Central memory CD4-positive, alpha-beta T cell (primary cell): ENCODE measurements around the gene FMNL2.

ENCODE experiments used
- DNase-seq: peaks from one replicate; pipeline ENCODE4 v3.0.0; 2022

The FMNL2 gene

DNA sequence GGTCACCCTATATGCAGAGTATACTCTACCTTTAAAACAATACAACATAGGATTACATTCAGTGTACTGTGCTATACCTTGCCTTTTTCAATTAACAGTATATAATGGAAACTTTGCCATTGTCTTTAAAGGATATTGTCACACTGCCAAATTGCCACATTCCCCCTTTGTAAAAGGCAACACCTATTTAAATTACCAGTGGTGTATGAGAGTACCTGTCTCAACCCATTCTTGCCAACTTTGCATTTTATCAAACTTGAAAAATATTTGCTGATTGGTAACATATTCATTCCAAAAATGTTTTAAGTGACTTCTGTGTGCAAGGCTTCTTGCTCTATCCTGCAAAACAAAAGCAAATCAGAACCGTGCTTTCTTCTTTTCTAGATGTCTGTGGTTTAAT, 92.9 kb downstream of the FMNL2 start:
- no peak for DNase-seq

DNA sequence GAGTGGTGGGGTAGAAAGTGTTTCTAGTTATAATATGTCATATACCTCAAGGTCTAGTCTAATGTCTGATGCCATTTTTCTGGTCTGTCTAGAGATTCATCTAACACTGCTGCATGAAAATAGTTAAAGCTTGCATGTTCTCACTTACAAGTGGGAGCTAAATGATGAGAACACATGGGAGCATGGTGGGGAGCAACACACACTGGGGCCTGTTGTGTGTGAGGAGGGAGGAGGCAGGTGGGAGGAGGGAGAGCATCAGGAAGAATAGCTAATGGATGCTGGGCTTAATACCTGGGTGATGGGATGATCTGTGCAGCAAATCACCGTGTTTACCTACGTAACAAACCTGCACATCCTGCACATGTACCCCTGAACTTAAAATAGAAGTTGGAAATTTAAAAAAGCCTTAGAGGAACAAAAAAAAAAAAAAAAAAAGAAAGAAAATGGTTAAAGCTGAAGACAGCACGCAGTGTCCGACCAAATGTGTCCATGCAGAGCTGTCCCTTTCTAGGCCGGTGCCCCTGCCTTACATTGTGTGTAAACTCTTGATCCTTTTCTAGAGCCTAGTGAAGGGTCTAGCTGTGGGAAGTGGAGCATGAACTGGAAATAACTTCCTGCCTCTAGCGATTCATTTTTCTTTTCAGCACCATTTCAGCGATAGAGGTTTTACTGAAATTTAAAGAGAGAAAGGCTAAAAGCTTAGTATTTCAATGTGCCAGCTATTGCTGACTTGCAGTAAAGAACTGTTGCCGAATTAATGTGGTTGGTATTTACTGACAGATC, 94.0 kb downstream of the FMNL2 start:
- no peak for DNase-seq

DNA sequence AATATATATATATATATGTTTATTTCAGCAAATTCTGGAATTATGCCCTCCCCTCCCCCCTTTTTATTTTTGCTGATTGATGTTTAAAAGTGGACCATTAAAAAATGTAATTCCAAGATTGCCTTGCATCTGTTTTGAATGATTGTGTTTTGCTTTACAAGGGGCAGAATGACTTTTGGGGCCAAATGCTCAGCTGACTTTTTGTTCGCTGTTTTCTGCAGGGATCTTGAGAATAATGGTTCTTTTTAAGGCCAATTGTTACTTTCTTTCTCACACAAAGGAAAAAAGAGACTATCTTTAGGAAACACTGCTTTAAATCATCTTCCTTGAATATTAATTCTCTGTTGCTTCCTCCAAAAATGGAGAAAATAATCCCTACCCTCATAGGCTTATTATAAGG, 95.9 kb downstream of the FMNL2 start:
- DNase-seq = no peak

DNA sequence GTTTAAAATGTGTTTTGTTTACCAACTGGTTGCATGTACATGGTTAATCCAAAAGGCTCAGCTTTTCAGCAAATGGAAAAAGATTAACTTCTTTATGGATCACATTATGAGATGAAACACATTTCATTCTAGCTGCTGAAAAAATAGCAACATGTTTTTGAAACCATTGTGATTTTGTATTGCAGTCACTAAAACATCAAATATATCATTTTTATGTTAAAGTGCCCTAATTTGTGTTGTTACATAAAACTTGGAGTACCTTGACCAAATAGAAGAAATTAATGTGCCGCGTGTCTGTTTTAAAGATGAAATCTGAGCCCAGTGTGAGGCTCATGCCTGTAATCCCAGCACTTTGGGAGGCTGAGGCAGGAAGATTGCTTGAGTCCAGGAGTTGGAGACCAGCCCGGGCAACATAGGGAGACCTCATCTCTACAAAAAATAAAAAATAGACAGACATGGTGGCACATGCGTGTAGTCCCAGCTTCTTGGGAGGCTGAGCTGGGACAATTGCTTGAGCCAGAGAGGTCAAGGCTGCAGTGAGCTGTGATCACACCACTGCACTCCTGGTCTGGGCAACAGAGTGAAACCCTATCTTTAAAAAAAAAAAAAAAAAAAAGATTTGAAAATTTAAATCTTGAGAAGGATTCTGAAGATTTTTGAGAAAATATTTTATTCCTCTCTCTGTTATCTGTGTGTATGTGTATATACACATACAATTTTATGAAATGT, 96.6 kb downstream of the FMNL2 start:
- no peak for DNase-seq

DNA sequence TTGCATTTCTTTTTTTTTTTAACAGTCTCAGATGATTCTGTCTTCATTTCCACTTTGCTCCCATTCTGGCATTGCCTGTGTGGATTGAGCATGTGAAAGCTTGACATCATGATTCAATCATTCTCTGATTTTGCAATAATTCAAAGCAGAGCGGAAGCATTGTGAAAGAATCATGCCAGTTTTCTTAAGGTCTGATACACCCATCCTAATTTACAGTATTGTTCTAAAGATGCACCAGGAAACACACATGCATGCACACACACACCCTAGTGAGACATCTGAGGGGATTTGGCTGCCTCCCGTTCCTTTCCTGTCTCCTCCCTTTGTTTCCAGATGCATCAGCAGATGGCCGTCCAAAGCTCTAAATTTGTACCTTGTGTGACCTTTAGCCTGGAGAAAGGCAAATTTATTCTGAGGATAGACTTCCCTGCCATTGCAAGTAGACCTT, 97.3 kb downstream of the FMNL2 start:
- DNase-seq = no peak

DNA sequence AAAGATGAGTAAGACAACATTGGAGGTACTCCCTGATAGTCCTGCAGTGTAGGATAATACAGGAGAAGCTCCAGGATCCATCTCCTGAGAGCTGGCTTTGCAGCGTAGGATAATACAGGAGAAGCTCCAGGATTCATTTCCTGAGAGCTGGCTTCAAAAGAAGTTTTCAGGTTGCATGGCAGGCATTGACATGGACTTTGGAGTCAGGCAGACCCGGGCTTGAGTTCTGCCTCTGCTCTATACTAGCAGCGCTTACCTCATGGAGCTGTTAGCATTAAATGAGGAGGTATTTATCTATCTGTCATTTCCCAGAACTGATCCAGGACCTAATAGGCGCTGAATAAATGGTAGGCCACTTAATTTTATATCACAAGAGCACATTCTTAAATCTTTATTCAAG, 97.8 kb downstream of the FMNL2 start:
- no peak for DNase-seq

DNA sequence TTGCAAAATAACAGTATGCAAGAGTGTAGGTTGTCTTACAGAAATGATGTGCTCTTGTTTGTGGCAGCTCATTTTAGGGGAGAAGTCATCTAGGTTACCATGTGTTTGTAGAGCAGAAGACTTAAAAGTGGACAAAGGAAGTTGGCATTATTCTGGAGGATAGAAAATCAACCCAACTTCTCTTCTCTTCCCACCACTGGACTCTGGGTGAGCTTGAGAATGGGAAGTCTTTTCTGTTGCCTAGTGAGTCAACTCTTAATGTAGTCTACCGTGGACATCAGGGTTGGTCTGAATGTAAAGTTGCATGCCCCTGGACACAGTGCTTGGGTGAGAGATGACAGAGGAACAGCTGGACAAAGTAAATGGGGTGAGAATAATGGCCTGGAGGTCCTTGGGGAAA, 98.3 kb downstream of the FMNL2 start:
- DNase-seq = no peak

DNA sequence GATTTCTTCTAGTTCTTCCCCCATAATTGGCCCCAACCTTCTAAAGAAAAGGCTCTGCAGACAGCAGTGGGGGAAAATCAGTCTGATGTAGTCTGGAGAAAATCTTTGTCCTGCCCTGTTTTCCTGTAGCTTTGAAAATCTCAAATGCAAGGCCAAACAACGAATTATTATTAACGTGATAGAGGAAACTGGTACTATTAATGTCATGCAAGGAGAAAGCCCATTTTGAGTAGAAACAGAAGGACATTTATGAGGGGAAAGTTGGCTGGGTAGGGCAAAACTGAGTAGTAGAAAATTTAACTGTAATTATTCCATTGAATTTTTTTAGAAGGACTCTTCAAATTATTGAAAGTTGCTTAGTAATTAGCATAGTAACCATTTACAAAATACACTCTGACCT, 98.8 kb downstream of the FMNL2 start:
- no peak for DNase-seq

DNA sequence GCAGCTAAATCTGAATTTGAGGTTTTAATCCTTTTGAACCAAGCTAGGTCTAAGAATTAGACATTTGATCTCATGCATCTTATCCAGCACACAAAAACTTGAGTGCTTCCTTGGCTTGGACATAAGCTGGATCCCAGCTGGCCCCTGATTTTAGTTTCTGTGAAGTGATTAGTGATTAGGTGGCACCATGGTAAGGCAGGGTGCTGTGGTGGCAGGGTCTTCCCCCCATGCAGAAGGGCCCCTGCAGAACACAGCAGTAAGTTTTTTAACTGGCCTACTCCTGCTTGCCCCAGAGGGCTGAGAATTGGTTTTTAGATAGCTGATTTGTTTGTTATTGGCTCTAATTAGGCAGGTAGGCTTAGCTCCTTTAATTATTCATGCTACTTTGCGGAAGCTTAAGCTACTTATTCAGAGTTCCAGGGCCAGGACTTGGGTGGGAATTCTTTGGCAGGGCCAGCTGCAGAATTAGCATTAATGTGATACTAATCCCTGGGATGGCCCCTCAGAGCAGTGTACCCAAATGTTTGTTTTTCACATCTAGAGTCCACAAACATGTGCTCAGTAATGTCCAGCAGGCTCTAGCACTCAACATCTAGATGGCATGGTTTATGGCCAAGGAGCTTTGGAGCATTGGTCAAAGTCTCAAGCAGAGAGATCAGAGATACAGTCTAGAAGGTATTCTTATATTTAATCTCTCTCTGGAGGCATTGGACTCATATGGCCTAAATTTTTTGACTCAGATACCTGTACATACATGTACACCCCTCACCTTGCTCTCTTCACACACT, 99.6 kb downstream of the FMNL2 start:
- no peak for DNase-seq

DNA sequence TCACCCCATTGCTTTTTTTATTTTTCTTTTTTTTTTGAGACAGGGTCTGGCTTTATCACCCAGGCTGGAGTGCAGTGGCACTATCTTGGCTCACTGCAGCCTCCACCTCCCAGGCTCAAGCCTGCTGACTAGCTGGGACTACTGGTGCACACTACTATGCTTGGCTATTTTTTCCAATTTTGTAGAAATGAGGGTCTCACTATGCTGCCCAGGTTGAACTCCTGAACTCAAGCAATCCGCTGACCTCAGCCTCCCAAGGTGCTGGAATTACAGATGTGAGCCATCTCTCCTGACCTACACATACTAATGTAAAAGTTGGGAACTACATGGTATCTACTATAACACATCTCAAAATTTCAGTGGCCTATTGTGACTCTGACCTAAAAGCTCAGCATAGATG, 101.2 kb downstream of the FMNL2 start:
- no peak for DNase-seq

DNA sequence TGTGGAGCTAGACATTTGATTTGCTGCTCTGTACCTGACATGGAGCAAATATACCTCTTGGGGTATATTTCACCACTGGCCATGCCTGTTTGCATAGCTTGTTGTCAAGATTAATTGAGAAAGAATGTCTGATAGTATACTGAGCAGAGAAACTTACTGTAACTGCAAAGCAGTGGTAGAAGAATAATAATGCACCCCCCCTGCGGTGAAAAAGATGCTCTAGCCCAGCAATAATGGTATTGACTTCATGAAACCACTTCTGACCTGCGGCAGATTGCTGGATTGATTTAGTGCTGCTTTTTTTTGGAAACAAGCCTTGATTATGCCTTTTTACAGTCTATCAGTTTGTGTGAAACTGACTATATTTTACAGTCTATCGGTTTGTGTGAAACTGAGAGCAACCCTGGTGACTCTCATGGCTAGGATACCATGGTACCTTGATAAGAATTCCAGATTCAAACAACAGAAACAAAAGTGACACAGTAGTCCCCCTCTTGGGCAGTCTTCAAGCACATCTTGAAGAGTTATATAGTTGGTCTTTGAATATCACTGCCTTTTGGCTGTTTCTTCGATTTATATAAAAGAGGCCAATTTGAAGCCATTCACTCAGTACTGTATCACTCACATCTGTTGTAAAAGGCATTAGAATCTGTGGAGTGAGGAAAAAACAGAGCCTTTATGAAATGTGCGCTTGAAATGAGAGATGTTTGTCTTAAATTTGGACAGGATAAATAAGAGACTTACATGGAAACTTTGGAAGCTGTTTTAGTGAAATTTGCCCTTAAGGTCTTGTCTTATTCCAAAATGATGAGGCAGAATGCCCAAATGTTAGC, 102.5 kb downstream of the FMNL2 start:
- DNase-seq = no peak

DNA sequence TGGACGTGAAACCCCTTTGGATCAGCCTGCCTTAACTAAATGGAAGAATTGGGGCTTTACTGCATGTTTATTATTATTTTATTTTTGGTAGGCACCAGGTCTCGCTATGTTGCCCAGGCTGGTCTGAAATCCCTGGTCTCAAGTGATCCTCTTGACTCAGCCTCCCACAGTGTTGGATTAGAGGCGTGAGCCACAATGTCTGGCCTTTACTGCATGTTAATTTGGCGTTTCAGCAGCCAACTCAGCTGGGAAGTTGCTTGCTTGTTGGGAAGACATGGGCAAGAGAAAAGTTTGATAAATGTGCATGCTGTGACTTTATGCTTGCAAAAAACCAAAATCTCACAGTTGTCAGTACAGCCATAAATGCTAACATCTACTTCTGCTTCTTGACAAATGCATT, 105.1 kb downstream of the FMNL2 start:
- DNase-seq = no peak

DNA sequence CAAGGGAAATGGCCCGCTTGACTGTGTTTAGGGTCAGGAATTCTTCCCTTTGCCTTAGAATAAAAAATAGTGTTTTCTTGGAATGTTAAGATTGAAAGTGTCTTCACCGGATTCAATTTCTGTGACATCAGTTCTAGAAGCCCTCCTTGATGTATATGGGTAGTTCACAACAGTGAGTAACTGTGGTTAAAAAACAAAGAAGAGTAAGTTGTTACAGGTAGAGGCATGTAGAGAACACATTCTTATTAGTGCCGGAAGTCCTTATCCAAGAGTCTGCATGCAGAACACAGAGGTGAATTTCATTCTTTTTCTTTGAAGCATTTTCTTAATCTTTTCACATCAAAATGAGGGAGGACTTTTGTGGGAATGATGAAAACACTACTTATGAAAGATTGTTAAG, 105.5 kb downstream of the FMNL2 start:
- no peak for DNase-seq

DNA sequence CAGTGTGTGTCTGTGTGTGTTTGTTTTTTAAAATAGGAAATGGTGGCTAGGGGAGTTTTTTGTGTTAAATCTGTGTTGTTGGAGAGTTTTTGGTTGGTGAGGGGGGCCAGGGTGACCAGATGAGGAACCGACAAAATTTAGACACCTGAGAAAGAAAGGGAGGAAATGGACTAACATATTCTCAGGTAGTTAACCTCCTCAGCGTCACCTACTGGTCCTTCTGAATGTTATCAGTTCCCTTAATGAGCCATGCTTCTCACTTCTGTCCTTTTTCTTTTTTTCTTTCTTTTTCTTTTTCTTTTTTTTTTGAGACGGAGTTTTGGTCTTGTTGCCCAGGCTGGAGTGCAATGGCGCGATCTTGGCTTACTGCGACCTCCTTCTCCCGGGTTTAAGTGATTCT, 107.0 kb downstream of the FMNL2 start:
- no peak for DNase-seq

DNA sequence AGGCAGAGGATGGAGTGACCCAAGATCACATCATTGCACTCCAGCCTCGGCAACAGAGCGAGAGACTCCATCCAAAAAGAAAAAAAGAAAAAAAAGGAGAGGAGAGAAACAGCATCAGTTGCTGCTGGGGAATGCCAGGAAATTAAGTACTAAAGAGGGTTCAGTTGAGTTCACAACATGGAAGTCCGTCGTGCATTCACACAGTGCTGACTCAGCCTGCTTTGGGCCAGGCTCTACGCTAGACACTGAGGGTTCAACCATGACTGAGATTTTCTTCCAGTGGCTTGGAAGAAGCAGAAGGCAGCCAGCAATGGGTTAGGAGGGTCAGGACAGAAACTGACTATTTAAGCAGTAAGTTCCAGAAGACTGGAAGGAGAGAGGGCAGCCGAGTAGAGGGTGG, 108.8 kb downstream of the FMNL2 start:
- DNase-seq = no peak

DNA sequence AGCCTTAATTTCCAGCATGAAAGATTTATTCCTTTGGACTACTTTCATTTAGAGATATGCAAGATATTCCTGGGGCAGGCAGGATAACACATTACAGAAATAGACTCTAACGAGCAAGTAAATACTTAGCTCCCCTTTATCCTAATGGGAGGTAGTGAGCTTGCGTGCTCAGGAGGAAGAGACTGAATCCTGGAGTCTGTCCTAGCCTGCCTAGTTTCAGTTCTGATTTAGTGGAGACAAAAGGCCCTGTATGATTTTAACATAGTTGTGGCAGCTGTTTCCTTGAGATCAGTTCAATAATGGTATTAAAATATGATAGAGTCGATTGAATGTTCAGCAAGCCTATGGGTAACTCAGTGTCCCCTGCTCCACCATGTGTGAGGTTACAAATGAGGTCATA, 109.5 kb downstream of the FMNL2 start:
- DNase-seq = no peak

DNA sequence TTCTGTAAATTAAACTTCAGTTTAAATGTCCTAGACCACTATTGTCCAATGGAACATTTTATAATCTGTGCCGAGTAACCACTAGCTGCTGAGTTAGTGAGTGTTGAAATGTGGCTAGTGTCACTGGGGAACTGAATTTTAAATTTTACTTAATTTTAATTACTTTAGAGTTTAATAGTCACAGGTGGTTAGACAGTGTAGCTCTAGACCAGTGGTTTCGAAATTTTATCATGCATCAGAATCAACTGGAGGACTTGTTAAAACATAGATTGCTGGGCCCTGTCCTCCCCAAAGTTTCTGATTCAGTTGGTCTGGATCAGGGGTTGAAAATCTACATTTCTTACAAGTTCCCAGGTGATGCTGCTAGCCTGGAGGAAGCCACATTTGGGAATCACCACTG, 110.4 kb downstream of the FMNL2 start:
- DNase-seq = no peak

DNA sequence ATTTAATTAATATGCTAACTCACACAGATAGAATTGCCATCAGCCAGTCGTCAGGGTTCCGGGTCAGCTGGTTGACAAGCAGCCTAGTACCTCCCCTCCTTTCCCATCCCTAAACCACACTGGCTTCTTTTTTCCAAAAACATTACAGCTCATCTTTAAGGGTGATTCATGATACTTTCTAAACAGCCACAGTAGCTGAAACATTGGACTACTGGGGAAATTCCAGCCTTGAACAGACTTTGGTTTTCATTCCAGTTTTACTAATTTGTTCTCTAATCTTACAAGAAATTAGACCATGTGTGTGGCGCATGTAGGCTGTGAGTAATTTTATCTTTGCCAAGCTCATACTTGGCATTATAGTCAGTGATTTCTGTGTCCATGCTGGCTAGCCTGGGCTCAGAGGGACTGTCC, 110.8 kb downstream of the FMNL2 start:
- no peak for DNase-seq

DNA sequence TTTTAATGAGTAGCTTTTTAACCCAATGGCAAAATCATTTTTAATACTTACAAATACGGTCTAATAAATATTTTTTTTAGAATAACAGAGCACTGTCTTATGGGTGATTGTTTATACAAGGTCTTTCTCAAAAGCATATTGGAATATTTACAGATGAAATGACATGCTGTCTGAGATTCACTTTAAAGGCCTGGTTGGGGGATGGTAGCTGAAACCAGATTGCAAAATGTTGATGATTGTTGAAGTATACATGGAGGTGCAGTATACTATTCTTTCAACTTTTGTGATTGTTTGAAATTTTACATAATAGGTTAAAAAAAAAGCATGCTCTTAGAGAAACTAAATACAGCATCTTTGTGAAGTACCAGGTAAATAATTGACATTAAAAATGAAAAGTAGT, 111.2 kb downstream of the FMNL2 start:
- no peak for DNase-seq

DNA sequence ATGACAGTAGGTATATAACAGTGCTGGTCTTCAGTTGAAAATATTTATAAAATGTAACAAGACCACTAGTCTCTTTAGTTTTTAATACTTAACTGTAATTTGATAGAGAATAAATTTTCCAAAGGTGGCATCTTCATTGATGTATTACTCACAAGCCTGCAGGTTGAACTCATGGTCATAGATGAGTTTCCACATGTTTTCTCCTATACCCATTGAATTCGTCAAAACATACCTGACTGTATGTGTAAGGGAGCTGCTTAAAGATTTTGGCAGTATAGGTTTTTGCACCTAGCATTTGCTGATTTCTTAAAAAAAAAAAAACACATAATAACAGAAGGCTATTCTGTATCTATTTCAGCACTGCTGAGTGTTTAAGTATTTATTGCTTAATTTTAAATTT, 112.9 kb downstream of the FMNL2 start:
- DNase-seq = no peak

DNA sequence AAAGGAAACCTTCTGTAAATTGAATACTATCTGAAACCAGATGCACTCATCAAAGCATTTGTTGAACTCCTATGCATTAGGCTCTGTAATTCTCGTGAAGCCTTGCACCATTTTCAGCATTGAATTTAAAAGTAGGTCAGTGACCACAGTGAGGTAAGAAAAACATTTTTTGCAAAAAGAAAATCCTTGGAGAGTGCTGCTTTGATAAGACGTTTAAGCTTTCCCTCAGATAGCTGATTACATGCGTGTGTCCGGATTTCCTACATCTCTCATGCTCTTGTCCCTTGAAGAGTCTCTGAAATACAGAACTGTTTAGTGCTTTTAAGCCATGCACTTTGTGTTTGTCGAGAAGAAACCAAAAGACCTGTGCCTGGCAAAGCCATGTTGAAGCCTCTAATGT, 113.6 kb downstream of the FMNL2 start:
- DNase-seq = no peak

DNA sequence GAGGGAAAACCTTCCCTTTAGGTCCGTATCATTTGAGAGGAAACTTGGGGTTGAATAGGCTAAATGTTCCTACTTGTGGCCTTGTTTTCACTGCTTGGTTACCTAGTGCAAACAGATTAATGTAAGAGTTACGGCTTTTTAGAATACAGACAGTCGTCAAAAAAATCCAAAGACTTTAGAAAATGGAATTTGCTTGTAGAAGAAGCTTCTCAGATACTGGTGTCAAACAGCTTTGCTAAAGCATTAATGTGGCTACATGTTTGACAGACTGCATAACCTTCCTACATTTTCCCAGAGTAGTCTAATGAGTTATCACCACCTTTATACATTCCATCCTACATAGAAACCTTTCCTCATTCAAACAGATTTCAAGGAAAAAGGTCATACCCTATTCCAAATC, 114.6 kb downstream of the FMNL2 start:
- no peak for DNase-seq

DNA sequence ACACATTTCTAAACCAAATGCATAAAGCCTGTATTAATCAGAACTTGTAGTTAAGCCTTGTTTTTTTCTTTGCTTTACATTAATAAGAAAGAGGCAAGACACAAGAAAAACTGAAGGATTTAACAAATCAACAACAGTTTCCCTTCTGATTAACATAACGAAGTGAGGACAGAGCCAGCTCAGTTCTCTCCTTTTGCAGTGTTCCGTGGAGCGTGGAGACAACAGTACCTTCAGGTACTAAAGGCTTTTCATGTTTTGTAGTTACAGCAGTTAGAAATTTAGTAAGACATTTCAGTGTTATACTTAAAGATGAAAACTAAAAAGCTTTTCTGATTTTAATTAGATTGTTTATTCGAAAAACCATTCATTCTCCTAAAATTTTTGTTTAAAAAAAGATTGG, 115.2 kb downstream of the FMNL2 start:
- no peak for DNase-seq
